ENCODE data around the gene CPTP.
"Not testable (repeated sequence)": the region's sequence is repeated elsewhere in the genome, so short reads cannot be mapped to it uniquely, and the experiment has no call there.

The CPTP gene

GRCh38 chr1:1307261-1307922, 17.2 kb upstream of the CPTP start:
- no peak for DNase-seq

DNA sequence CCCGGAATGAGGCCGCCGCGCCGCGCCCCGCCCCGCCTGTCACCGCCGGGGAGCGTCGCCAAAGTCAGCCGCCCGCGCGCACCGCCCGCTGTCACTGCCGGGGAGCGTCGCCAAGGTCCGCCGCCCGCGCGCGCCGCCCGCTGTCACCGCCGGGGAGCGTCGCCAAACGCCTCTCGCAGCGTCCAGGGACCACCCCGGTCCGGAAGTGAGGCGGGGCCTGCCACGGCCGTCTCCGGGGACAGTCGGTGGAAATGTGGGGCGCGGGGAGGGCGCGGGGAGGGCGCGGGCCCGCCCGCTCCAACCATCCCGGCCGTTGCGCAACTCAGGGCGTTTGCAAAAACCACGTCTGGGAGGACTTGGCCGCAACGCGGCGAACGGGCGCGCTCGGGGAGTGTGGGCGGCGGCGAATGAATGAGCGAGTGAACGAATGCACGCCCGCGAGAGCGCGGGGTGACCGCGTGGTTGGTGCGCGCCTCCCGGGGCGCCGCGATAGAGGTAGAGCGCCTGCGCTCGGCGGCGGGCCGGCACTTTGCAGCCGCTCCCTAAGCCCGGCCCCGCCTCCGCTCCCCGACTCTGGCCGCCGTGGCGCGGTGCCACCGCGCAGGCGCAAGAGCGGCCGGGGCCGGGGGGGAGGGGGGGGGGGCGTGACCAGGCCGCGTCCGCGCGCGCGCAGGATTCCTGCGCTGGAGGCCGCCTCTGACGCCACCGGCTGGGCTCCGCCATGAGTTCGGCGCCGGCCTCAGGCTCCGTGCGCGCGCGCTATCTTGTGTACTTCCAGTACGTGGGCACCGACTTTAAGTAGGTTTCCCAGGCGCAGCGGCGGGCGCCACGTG, 16.5 kb upstream of the CPTP start, which contains the start of the genes ACAP3 and PUSL1:
Gene ACAP3, minus strand, starts transcription at position 8 of the 833 bp plus-strand sequence. CDS start 115 bp downstream, outside the sequence.
Gene PUSL1, plus strand, starts transcription at position 675 of the 833 bp plus-strand sequence. Its CDS starts 47 bp downstream, at position 722.
- DNase-seq: peak; percentile 59

DNA sequence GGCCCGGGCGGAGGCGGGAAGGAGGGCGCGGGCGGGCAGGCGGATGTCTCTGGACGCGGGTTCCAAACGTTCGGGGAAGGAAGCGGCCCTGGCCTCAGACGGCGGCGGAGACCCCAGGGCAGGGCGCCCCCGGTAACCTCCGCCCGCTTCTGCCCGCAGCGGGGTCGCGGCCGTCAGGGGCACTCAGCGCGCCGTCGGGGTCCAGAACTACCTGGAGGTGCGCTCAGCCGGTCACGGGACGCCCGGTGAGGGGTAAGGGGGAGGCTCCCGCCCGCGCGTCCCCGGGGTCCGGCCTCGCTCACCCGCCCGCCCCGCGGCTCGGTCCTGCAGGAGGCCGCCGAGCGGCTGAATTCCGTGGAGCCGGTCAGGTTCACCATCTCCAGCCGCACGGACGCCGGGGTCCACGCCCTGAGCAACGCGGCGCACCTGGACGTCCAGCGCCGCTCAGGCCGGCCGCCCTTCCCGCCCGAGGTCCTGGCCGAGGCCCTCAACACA, 15.8 kb upstream of the CPTP start:
- no peak for DNase-seq

GRCh38 chr1:1309251-1310108, 15.1 kb upstream of the CPTP start:
- DNase-seq: no peak

- DNase-seq: no peak
Observed at GRCh38 chr1:1310109-1310385, 14.6 kb upstream of the CPTP start.

- DNase-seq: no peak
Observed at GRCh38 chr1:1310476-1311053, 14.0 kb upstream of the CPTP start.

GRCh38 chr1:1311107-1312104, 13.2 kb upstream of the CPTP start:
- DNase-seq: no peak

DNA sequence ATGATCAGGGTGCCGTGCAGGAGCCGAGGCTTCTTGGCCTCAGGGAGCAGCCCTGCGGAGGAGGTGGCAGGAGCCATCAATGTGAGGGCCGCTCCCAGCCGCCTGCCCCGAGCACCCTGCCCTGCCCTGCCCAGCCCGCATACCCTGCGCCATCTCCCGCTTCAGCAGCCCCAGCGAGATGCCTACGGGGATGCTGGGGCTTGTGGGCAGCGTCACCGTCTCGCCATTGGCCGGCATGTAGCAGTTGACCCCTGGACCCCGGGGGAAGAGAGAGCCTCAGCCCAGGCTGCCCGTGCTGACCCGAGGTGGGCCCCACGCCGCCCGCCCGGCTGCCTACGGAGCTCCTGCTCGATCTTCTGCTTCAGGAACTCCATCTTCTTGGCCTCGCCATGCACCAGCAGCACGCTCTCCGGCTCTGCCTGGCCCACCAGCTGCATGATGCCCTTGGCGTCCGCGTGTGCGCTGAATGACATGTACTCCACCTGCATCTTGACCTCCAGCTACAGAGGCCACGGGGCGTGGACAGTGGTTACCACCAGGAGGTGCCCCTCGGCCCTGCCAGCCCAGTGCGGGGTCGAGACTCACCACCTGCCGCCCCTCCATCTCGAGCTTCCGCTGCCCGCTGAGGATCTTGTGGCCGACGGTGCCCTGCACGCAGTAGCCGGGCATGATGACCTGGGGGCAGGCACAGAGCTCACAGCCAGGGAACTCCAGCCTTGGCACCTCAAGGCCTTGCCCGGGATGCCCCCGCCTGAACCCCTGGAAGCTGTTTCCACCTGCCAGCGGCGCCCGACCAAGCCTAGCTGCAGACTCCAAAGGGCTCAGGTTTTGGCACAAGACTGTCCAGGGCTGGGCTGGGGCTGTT, 11.9 kb upstream of the CPTP start:
- no peak for DNase-seq

DNA sequence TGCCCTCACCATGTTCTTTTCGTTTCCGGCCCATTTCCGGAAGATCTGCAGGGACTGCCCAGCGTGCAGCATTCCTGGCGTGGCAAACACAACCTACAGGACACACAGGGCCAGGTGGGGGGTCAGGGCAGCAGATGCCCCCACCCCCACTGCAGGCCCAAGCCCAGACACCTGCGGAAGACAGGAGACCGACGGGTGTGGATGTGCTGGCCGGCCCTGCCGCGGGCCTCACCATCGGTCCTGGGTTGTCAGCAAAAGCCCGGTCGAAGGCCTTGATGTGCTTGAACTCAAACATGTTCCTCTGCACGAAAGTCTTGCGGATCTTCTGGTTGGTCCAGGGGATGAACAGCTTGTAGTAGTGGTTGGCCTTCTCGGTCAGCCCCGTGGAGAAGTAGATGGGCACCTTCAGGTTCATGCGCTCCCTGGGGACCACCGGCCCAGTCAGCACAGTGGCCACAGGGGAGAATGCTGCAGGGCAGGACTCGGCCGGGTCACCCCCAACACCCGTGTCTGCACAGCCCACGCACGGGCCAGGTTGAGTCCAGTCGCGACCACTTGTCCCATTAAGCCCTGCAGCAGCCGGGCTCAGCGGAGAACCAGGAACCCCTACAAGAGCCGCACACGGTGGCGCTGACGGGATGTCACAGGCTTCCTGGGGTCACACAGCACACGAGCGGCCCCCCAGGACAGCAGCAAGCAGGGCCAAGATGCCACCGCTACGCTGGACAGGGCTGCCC, 10.9 kb upstream of the CPTP start:
- no peak for DNase-seq

- DNase-seq: no peak
Observed at GRCh38 chr1:1314237-1314586, 10.4 kb upstream of the CPTP start.

GRCh38 chr1:1314678-1315335, 9.8 kb upstream of the CPTP start:
- DNase-seq: no peak

GRCh38 chr1:1315435-1315954, 9.1 kb upstream of the CPTP start:
- DNase-seq: no peak

DNA sequence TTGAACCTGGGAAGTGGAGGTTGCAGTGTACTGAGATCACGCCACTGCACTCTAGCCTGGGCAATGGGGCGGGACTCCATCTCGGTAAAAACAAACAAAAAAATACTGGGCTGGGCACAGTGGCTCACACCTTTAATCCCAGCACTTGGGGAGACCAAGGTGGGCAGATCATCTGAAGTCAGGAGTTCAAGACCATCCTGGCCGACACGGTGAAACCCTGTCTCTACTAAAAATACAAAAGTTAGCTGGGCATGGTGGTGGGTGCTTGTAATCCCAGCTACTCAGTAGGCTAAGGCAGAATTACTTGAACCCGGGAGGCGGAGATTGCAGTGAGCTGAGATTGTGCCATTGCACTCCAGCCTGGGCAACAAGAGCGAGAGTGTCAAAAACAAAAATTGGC, 8.4 kb upstream of the CPTP start:
- DNase-seq: not testable (repeated sequence)

- no peak for DNase-seq
Observed at GRCh38 chr1:1317420-1317819, 7.2 kb upstream of the CPTP start.

GRCh38 chr1:1318131-1318652, 6.4 kb upstream of the CPTP start:
- peak; percentile 67 for DNase-seq

GRCh38 chr1:1318777-1319645, 5.6 kb upstream of the CPTP start:
- no peak for DNase-seq

GRCh38 chr1:1319646-1319941, 5.0 kb upstream of the CPTP start:
- no peak for DNase-seq

Data from NCI-H1694 (cell line).